Stimulated activated CD4-positive, alpha-beta T cell treated with anti-CD3 and anti-CD28 coated beads, Interleukin-2, amount 100 ng/mL, for 24 hours (primary cell): ENCODE measurements around the gene SLC36A1.

ENCODE experiments used
- DNase-seq, 2 donors: peaks; one replicate each; pipeline ENCODE4 v3.0.0-alpha.2; 2020

SLC36A1 gene

GRCh38 chr5:151451626-151452520, 4.5 kb downstream of the SLC36A1 start:
- DNase-seq, result no peak

- DNase-seq, result no peak
Measured at GRCh38 chr5:151454166-151454565, 6.8 kb downstream of the SLC36A1 start.

- no peak for DNase-seq
Measured at GRCh38 chr5:151454889-151455288, 7.5 kb downstream of the SLC36A1 start.

GRCh38 chr5:151456321-151456940, 9.0 kb downstream of the SLC36A1 start:
- no peak for DNase-seq

GRCh38 chr5:151458314-151458713, 10.9 kb downstream of the SLC36A1 start:
- DNase-seq, result no peak

- DNase-seq, result no peak
Measured at GRCh38 chr5:151459680-151460324, 12.4 kb downstream of the SLC36A1 start.

- DNase-seq, result no peak
Measured at GRCh38 chr5:151461312-151461711, 13.9 kb downstream of the SLC36A1 start.

- DNase-seq, result peak in 1 of 2 donors; percentile 4
Measured at GRCh38 chr5:151463137-151464029, 16.0 kb downstream of the SLC36A1 start.

- no peak for DNase-seq
Measured at GRCh38 chr5:151464101-151464500, 16.7 kb downstream of the SLC36A1 start.

GRCh38 chr5:151465476-151465875, 18.1 kb downstream of the SLC36A1 start:
- DNase-seq, result no peak

GRCh38 chr5:151467576-151467975, 20.2 kb downstream of the SLC36A1 start:
- DNase-seq, result no peak

GRCh38 chr5:151469386-151469785, 22.0 kb downstream of the SLC36A1 start:
- DNase-seq, result no peak

GRCh38 chr5:151469992-151470391, 22.6 kb downstream of the SLC36A1 start:
- no peak for DNase-seq

- no peak for DNase-seq
Measured at GRCh38 chr5:151470439-151470838, 23.0 kb downstream of the SLC36A1 start.

- no peak for DNase-seq
Measured at GRCh38 chr5:151471276-151471675, 23.9 kb downstream of the SLC36A1 start.

GRCh38 chr5:151474799-151475198, 27.4 kb downstream of the SLC36A1 start:
- DNase-seq, result no peak

- no peak for DNase-seq
Measured at GRCh38 chr5:151475388-151475787, 28.0 kb downstream of the SLC36A1 start.

- no peak for DNase-seq
Measured at GRCh38 chr5:151476016-151476415, 28.6 kb downstream of the SLC36A1 start.

- DNase-seq, result no peak
Measured at GRCh38 chr5:151477101-151477500, 29.7 kb downstream of the SLC36A1 start.

GRCh38 chr5:151480384-151481293, 33.2 kb downstream of the SLC36A1 start:
- no peak for DNase-seq

GRCh38 chr5:151483176-151483575, 35.8 kb downstream of the SLC36A1 start:
- DNase-seq, result no peak

- DNase-seq, result no peak
Measured at GRCh38 chr5:151483647-151484046, 36.2 kb downstream of the SLC36A1 start.
